ENCODE data around the gene RADX.

RADX gene

DNA sequence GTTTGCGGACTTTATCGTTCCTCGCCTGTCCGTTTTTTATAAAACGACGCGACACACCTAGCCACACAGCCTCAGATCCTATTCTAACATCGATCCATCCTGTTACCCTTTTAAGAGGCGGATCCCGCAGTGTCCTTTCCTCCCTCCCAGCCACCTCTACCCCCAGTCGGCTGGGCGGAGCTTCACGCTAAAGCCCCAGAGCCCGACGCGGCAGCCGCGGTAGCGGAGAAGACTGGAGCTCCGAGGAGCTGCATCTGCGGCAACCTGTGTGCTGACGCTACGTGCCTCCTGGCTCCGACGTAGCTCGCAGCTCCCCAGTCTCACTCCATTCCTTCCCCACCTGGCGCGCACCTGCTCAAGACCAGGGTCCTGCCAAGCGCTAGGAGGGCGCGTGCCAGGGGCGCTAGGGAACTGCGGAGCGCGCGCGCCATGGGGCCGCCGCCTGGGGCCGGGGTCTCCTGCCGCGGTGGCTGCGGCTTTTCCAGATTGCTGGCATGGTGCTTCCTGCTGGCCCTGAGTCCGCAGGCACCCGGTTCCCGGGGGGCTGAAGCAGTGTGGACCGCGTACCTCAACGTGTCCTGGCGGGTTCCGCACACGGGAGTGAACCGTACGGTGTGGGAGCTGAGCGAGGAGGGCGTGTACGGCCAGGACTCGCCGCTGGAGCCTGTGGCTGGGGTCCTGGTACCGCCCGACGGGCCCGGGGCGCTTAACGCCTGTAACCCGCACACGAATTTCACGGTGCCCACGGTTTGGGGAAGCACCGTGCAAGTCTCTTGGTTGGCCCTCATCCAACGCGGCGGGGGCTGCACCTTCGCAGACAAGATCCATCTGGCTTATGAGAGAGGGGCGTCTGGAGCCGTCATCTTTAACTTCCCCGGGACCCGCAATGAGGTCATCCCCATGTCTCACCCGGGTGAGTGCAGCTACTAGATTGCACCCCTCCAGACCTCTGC lies 115.0 kb downstream of the RADX start, which contains the start of gene RNF128 (continued):
- TF ChIP-seq ZNF239 (tag by site-specific recombination; IDR thresholded peaks at IDR 0.05) = no peak
- TF ChIP-seq, protein P1, sequence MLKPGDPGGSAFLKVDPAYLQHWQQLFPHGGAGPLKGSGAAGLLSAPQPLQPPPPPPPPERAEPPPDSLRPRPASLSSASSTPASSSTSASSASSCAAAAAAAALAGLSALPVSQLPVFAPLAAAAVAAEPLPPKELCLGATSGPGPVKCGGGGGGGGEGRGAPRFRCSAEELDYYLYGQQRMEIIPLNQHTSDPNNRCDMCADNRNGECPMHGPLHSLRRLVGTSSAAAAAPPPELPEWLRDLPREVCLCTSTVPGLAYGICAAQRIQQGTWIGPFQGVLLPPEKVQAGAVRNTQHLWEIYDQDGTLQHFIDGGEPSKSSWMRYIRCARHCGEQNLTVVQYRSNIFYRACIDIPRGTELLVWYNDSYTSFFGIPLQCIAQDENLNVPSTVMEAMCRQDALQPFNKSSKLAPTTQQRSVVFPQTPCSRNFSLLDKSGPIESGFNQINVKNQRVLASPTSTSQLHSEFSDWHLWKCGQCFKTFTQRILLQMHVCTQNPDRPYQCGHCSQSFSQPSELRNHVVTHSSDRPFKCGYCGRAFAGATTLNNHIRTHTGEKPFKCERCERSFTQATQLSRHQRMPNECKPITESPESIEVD (tag by site-specific recombination; IDR thresholded peaks at IDR 0.05) = no peak
- TF ChIP-seq ZNF658 (tag by site-specific recombination; IDR thresholded peaks at IDR 0.05) = no peak
- TF ChIP-seq, protein P2, sequence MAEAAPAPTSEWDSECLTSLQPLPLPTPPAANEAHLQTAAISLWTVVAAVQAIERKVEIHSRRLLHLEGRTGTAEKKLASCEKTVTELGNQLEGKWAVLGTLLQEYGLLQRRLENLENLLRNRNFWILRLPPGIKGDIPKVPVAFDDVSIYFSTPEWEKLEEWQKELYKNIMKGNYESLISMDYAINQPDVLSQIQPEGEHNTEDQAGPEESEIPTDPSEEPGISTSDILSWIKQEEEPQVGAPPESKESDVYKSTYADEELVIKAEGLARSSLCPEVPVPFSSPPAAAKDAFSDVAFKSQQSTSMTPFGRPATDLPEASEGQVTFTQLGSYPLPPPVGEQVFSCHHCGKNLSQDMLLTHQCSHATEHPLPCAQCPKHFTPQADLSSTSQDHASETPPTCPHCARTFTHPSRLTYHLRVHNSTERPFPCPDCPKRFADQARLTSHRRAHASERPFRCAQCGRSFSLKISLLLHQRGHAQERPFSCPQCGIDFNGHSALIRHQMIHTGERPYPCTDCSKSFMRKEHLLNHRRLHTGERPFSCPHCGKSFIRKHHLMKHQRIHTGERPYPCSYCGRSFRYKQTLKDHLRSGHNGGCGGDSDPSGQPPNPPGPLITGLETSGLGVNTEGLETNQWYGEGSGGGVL (tag by site-specific recombination; IDR thresholded peaks at IDR 0.05) = no peak
- TF ChIP-seq, protein P3, sequence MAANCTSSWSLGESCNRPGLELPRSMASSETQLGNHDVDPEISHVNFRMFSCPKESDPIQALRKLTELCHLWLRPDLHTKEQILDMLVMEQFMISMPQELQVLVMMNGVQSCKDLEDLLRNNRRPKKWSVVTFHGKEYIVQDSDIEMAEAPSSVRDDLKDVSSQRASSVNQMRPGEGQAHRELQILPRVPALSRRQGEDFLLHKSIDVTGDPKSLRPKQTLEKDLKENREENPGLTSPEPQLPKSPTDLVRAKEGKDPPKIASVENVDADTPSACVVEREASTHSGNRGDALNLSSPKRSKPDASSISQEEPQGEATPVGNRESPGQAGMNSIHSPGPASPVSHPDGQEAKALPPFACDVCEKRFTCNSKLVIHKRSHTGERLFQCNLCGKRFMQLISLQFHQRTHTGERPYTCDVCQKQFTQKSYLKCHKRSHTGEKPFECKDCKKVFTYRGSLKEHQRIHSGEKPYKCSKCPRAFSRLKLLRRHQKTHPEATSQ (tag by site-specific recombination; IDR thresholded peaks at IDR 0.05) = no peak
- TF ChIP-seq, protein P4, sequence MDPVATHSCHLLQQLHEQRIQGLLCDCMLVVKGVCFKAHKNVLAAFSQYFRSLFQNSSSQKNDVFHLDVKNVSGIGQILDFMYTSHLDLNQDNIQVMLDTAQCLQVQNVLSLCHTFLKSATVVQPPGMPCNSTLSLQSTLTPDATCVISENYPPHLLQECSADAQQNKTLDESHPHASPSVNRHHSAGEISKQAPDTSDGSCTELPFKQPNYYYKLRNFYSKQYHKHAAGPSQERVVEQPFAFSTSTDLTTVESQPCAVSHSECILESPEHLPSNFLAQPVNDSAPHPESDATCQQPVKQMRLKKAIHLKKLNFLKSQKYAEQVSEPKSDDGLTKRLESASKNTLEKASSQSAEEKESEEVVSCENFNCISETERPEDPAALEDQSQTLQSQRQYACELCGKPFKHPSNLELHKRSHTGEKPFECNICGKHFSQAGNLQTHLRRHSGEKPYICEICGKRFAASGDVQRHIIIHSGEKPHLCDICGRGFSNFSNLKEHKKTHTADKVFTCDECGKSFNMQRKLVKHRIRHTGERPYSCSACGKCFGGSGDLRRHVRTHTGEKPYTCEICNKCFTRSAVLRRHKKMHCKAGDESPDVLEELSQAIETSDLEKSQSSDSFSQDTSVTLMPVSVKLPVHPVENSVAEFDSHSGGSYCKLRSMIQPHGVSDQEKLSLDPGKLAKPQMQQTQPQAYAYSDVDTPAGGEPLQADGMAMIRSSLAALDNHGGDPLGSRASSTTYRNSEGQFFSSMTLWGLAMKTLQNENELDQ (tag by site-specific recombination; IDR thresholded peaks at IDR 0.05; ENCODE audit: low read depth) = no peak
- peak; percentile 40; the same call in 1 of the 2 replicates for TF ChIP-seq ZBTB17 (tag by site-specific recombination; IDR thresholded peaks at IDR 0.05)
- no peak for TF ChIP-seq ZNF274 (IDR thresholded peaks at IDR 0.05; ENCODE audit: low read length)
- no peak for TF ChIP-seq ZNF274 (tag by site-specific recombination; IDR thresholded peaks at IDR 0.05; ENCODE audit: borderline replicate concordance)
- TF ChIP-seq KLF1 (tag by site-specific recombination; IDR thresholded peaks at IDR 0.05) = no peak
- no peak for TF ChIP-seq ZNF132 (tag by site-specific recombination; IDR thresholded peaks at IDR 0.05; ENCODE audit: borderline replicate concordance)
- TF ChIP-seq, protein P5, sequence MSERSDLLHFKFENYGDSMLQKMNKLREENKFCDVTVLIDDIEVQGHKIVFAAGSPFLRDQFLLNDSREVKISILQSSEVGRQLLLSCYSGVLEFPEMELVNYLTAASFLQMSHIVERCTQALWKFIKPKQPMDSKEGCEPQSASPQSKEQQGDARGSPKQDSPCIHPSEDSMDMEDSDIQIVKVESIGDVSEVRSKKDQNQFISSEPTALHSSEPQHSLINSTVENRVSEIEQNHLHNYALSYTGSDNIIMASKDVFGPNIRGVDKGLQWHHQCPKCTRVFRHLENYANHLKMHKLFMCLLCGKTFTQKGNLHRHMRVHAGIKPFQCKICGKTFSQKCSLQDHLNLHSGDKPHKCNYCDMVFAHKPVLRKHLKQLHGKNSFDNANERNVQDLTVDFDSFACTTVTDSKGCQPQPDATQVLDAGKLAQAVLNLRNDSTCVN (tag by site-specific recombination; optimal IDR thresholded peaks at IDR 0.05) = peak; percentile 66
- TF ChIP-seq ZNF157 (tag by site-specific recombination; IDR thresholded peaks at IDR 0.05) = no peak
- no peak for TF ChIP-seq ZNF350 (tag by site-specific recombination; IDR thresholded peaks at IDR 0.05)
- TF ChIP-seq RBAK (tag by site-specific recombination; IDR thresholded peaks at IDR 0.05) = no peak
- TF ChIP-seq ZNF560 (tag by site-specific recombination; IDR thresholded peaks at IDR 0.05; ENCODE audit: borderline replicate concordance) = no peak
- no peak for TF ChIP-seq ZNF785 (tag by site-specific recombination; IDR thresholded peaks at IDR 0.05)
- no peak for TF ChIP-seq ZNF610 (tag by site-specific recombination; IDR thresholded peaks at IDR 0.05; ENCODE audit: borderline replicate concordance)
- TF ChIP-seq ZNF184 (tag by site-specific recombination; IDR thresholded peaks at IDR 0.05) = no peak
- no peak for TF ChIP-seq ZNF585B (tag by site-specific recombination; IDR thresholded peaks at IDR 0.05)
- no peak for TF ChIP-seq YY2 (tag by site-specific recombination; IDR thresholded peaks at IDR 0.05)
- no peak for TF ChIP-seq ZNF624 (tag by site-specific recombination; IDR thresholded peaks at IDR 0.05)
- TF ChIP-seq HOXD13 (CRISPR knock-in tag; IDR thresholded peaks at IDR 0.05; ENCODE audit: borderline replicate concordance) = no peak
- TF ChIP-seq, protein P6, sequence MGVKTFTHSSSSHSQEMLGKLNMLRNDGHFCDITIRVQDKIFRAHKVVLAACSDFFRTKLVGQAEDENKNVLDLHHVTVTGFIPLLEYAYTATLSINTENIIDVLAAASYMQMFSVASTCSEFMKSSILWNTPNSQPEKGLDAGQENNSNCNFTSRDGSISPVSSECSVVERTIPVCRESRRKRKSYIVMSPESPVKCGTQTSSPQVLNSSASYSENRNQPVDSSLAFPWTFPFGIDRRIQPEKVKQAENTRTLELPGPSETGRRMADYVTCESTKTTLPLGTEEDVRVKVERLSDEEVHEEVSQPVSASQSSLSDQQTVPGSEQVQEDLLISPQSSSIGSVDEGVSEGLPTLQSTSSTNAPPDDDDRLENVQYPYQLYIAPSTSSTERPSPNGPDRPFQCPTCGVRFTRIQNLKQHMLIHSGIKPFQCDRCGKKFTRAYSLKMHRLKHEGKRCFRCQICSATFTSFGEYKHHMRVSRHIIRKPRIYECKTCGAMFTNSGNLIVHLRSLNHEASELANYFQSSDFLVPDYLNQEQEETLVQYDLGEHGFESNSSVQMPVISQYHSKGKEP (tag by site-specific recombination; IDR thresholded peaks at IDR 0.05) = no peak
- TF ChIP-seq, protein P7, sequence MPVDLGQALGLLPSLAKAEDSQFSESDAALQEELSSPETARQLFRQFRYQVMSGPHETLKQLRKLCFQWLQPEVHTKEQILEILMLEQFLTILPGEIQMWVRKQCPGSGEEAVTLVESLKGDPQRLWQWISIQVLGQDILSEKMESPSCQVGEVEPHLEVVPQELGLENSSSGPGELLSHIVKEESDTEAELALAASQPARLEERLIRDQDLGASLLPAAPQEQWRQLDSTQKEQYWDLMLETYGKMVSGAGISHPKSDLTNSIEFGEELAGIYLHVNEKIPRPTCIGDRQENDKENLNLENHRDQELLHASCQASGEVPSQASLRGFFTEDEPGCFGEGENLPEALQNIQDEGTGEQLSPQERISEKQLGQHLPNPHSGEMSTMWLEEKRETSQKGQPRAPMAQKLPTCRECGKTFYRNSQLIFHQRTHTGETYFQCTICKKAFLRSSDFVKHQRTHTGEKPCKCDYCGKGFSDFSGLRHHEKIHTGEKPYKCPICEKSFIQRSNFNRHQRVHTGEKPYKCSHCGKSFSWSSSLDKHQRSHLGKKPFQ (tag by site-specific recombination; IDR thresholded peaks at IDR 0.05) = no peak
- peak; percentile 60 for TF ChIP-seq GLIS1 (tag by site-specific recombination; IDR thresholded peaks at IDR 0.05)
- TF ChIP-seq REPIN1 (tag by site-specific recombination; IDR thresholded peaks at IDR 0.05; ENCODE audit: low read depth) = no peak
- no peak for TF ChIP-seq ZNF48 (tag by site-specific recombination; IDR thresholded peaks at IDR 0.05)
